SK-N-SH treated with all-trans-retinoic acid at 6 μM for 48 hours (cell line): ENCODE results near the gene ARHGAP24.

Experiments used
- PPARA ChIP-seq: fragments of 250-450 bp; sonication (Bioruptor Pico); IDR thresholded peaks from 2 replicates; pipeline ENCODE4 v1.5.0; 2020; ENCODE audit warnings: mild to moderate bottlenecking, borderline replicate concordance
- ZNF70 ChIP-seq: fragments of 450-650 bp; formaldehyde crosslinking; IDR thresholded peaks from 2 replicates; pipeline ENCODE4 v1.5.0; 2020; ENCODE audit warnings: mild to moderate bottlenecking, moderate library complexity

DNA sequence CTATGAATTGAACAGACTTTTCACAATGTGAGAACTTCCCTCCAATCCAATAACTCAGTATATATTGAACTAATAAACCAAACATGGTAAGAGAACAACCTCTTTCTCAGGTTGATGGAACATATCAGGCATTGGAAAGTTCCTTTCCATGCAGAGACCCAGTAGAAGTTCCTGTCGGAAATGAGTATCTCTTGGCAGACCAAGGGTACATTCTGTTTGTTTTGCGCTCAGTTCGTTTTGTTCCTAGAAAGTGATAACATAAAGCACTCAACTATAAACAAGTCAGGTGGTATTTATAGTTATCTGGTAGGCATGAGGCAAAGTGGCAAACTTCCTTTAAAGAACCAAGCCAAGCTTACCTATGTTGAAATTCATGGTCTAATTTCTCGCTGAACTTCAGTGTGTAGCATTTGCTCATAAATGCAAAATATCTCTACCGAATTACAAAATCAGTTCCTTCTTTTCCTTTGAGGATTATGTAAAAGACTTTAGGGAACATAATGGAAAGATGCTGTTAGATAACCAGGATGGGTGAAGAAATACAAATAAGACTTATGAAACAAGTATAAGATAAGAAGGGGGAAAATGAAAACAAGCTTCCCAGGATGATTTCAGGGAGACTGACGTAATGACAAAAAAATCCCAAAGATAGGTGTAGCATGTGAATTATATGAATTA lies 120.3 kb downstream of the ARHGAP24 start:
- TF ChIP-seq PPARA (CRISPR knock-in tag) (no peak), ZNF70 (CRISPR knock-in tag) (no peak)
